Measurements from ENCODE around the gene TCEA2.
"Not testable (repeated sequence)": the region's sequence is repeated elsewhere in the genome, so short reads cannot be mapped to it uniquely, and the experiment has no call there.

Gene TCEA2

GRCh38 chr20:64114356-64114971 is 51.5 kb downstream of the TCEA2 start:
- TF ChIP-seq CTCF (IDR thresholded peaks at IDR 0.05; ENCODE audit: borderline replicate concordance, control extremely low read depth, extremely low read depth, insufficient read depth, missing control alignments) = no peak
- in situ Hi-C loops (cut with MboI; ENCODE audit: low sequenced_read_pairs, unreplicated experiment) = no loop called here
- no peak for DNase-seq (ENCODE audit: low spot score)

GRCh38 chr20:64115171-64115911 is 52.3 kb downstream of the TCEA2 start:
- TF ChIP-seq CTCF (IDR thresholded peaks at IDR 0.05; ENCODE audit: borderline replicate concordance, control extremely low read depth, extremely low read depth, insufficient read depth, missing control alignments) = no peak
- DNase-seq (ENCODE audit: low spot score) = no peak
- in situ Hi-C loops (cut with MboI; ENCODE audit: low sequenced_read_pairs, unreplicated experiment) = no loop called here

GRCh38 chr20:64116016-64116415 is 53.0 kb downstream of the TCEA2 start:
- TF ChIP-seq CTCF (IDR thresholded peaks at IDR 0.05; ENCODE audit: borderline replicate concordance, control extremely low read depth, extremely low read depth, insufficient read depth, missing control alignments) = no peak
- in situ Hi-C loops (cut with MboI; ENCODE audit: low sequenced_read_pairs, unreplicated experiment) = no loop called here
- DNase-seq (ENCODE audit: low spot score) = no peak

GRCh38 chr20:64116541-64117431 is 53.8 kb downstream of the TCEA2 start:
- in situ Hi-C loops (cut with MboI; ENCODE audit: low sequenced_read_pairs, unreplicated experiment) = no loop called here

GRCh38 chr20:64117432-64117777 is 54.4 kb downstream of the TCEA2 start:
- DNase-seq (ENCODE audit: low spot score); in situ Hi-C loops (cut with MboI; ENCODE audit: low sequenced_read_pairs, unreplicated experiment): not testable (repeated sequence)

More at GRCh38 chr20:64116541-64117431, 53.8 kb downstream of the TCEA2 start:
- no peak for DNase-seq (ENCODE audit: low spot score)
- no peak for TF ChIP-seq CTCF (IDR thresholded peaks at IDR 0.05; ENCODE audit: borderline replicate concordance, control extremely low read depth, extremely low read depth, insufficient read depth, missing control alignments)

- no peak for DNase-seq (ENCODE audit: low spot score)
- TF ChIP-seq CTCF (IDR thresholded peaks at IDR 0.05; ENCODE audit: borderline replicate concordance, control extremely low read depth, extremely low read depth, insufficient read depth, missing control alignments) = no peak
- in situ Hi-C loops (cut with MboI; ENCODE audit: low sequenced_read_pairs, unreplicated experiment) = no loop called here
These were observed 56.3 kb downstream of the TCEA2 start for GRCh38 chr20:64119301-64119680.

Measured in GM13976 (cell line).